ENCODE results near the gene YIF1A.

YIF1A gene

GRCh38 chr11:66263231-66263630 is 25.7 kb downstream of the YIF1A start:
- Mint-ChIP-seq H3K27me3 (ENCODE audit: low read depth) (no peaks in the 10 kb centered on the region), H3K36me3 (ENCODE audit: low read depth) (peaks cover 37% of the 10 kb centered on the region), H3K4me1 (peaks cover 24% of the 10 kb centered on the region), H3K4me3 (no peak overlapping the region), H3K9me3 (no peaks in the 10 kb centered on the region), H3K27ac (no peak overlapping the region)
- TF ChIP-seq, protein P1, sequence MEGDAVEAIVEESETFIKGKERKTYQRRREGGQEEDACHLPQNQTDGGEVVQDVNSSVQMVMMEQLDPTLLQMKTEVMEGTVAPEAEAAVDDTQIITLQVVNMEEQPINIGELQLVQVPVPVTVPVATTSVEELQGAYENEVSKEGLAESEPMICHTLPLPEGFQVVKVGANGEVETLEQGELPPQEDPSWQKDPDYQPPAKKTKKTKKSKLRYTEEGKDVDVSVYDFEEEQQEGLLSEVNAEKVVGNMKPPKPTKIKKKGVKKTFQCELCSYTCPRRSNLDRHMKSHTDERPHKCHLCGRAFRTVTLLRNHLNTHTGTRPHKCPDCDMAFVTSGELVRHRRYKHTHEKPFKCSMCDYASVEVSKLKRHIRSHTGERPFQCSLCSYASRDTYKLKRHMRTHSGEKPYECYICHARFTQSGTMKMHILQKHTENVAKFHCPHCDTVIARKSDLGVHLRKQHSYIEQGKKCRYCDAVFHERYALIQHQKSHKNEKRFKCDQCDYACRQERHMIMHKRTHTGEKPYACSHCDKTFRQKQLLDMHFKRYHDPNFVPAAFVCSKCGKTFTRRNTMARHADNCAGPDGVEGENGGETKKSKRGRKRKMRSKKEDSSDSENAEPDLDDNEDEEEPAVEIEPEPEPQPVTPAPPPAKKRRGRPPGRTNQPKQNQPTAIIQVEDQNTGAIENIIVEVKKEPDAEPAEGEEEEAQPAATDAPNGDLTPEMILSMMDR (IDR thresholded peaks at IDR 0.05; ENCODE audit: unreplicated experiment in 3 of 3): no peak

DNA sequence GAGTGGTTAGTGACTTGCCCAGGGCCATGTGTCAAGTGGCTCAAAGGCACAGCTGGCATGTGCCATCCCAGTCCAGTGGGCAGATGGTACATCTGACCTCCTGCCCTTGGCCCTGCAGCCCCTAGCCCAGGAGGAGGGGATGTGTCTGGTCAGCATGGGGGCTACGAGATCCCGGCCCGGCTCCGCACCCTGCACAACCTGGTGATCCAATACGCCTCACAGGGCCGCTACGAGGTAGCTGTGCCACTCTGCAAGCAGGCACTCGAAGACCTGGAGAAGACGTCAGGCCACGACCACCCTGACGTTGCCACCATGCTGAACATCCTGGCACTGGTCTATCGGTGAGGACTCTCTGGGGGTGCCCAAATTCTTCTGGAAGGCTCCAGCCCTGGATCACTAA is 26.2 kb downstream of the YIF1A start:
- Mint-ChIP-seq H3K4me3 (no peak overlapping the region), H3K27ac (no peak overlapping the region), H3K4me1 (peaks cover 22% of the 10 kb centered on the region), H3K27me3 (ENCODE audit: low read depth) (no peaks in the 10 kb centered on the region), H3K36me3 (ENCODE audit: low read depth) (peaks cover 37% of the 10 kb centered on the region), H3K9me3 (no peaks in the 10 kb centered on the region)
- TF ChIP-seq, protein P1 (IDR thresholded peaks at IDR 0.05; ENCODE audit: unreplicated experiment in 3 of 3): no peak

GRCh38 chr11:66262191-66262590 is 26.8 kb downstream of the YIF1A start:
- TF ChIP-seq, protein P1 (IDR thresholded peaks at IDR 0.05; ENCODE audit: unreplicated experiment in 3 of 3): no peak
- peaks cover 20% of the 10 kb centered on the region for H3K4me1 Mint-ChIP-seq
- H3K36me3 Mint-ChIP-seq (ENCODE audit: low read depth): peaks cover 37% of the 10 kb centered on the region
- H3K27ac Mint-ChIP-seq: no peak overlapping the region
- no peaks in the 10 kb centered on the region for H3K27me3 Mint-ChIP-seq (ENCODE audit: low read depth)
- H3K4me3 Mint-ChIP-seq: peak overlapping the region; percentile 27 to 62 (median 47)
- H3K9me3 Mint-ChIP-seq: no peaks in the 10 kb centered on the region

DNA sequence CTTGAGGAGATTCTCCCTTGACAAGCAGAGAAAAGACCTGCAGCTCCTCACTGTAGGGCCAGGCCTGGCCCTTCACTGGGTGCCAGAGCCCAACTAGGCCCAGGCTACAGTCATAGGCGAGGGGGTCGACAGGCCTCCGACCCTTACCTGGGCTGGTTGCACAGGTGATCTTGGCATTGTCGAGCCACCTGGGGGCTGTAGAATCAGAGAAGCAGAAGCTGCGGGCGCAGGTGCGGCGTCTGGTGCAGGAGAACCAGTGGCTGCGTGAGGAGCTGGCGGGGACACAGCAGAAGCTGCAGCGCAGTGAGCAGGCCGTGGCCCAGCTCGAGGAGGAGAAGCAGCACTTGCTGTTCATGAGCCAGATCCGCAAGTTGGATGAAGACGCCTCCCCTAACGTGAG is 27.4 kb downstream of the YIF1A start:
- Mint-ChIP-seq H3K36me3 (ENCODE audit: low read depth) (peaks cover 37% of the 10 kb centered on the region), H3K9me3 (no peaks in the 10 kb centered on the region), H3K4me3 (no peak overlapping the region), H3K4me1 (peaks cover 20% of the 10 kb centered on the region), H3K27me3 (ENCODE audit: low read depth) (peaks cover 3% of the 10 kb centered on the region), H3K27ac (no peak overlapping the region)
- TF ChIP-seq, protein P1 (IDR thresholded peaks at IDR 0.05; ENCODE audit: unreplicated experiment in 3 of 3): no peak

DNA sequence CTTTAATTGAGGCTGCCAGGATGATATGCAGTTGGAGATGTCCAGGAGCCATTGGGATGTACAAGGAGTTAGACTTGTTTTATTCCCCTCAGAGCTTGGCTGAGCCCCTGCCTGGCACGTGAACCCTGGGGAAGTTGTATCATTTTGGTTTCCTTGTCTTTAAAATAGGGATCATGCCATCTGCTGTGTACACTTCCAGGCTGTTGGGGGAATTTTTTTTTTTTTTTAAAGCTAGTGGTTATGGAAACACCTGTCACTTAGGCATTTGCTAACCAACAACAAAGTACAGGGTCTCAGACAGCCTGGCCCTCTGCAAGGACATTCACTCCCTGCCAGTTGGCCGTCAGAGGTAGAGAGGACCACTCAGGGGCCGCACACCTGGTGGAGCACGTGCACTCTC is 29.0 kb downstream of the YIF1A start:
- Mint-ChIP-seq H3K4me3 (peak overlapping the region; percentile 62 to 93 (median 92)), H3K36me3 (ENCODE audit: low read depth) (peaks cover 37% of the 10 kb centered on the region), H3K9me3 (no peaks in the 10 kb centered on the region), H3K27ac (peak overlapping the region in 1 of 3 experiments; percentile 68), H3K27me3 (ENCODE audit: low read depth) (peaks cover 4% of the 10 kb centered on the region), H3K4me1 (peaks cover 21% of the 10 kb centered on the region)
- TF ChIP-seq, protein P1 (IDR thresholded peaks at IDR 0.05; ENCODE audit: unreplicated experiment in 3 of 3): no peak

- TF ChIP-seq, protein P1 (IDR thresholded peaks at IDR 0.05; ENCODE audit: unreplicated experiment in 3 of 3): no peak
- Mint-ChIP-seq H3K4me3 (peak overlapping the region; percentile 83 to 93 (median 92)), H3K4me1 (peaks cover 21% of the 10 kb centered on the region), H3K27me3 (ENCODE audit: low read depth) (peaks cover 4% of the 10 kb centered on the region), H3K9me3 (no peaks in the 10 kb centered on the region), H3K27ac (peak overlapping the region in 1 of 3 experiments; percentile 68), H3K36me3 (ENCODE audit: low read depth) (peaks cover 30% of the 10 kb centered on the region)
Observed at GRCh38 chr11:66259225-66259624, 29.7 kb downstream of the YIF1A start.
